GM12801 (cell line): ENCODE measurements around the gene UBE2J1.

Source experiments
- TF ChIP-seq, protein P1 (sequence below): IDR thresholded peaks from one replicate; pipeline ENCODE4 v1.5.1; 2011; ENCODE audit warnings: control low read depth; ENCODE audit not compliant: insufficient read length; ENCODE audit errors: extremely low read depth

Gene UBE2J1, protein sequence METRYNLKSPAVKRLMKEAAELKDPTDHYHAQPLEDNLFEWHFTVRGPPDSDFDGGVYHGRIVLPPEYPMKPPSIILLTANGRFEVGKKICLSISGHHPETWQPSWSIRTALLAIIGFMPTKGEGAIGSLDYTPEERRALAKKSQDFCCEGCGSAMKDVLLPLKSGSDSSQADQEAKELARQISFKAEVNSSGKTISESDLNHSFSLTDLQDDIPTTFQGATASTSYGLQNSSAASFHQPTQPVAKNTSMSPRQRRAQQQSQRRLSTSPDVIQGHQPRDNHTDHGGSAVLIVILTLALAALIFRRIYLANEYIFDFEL

DNA sequence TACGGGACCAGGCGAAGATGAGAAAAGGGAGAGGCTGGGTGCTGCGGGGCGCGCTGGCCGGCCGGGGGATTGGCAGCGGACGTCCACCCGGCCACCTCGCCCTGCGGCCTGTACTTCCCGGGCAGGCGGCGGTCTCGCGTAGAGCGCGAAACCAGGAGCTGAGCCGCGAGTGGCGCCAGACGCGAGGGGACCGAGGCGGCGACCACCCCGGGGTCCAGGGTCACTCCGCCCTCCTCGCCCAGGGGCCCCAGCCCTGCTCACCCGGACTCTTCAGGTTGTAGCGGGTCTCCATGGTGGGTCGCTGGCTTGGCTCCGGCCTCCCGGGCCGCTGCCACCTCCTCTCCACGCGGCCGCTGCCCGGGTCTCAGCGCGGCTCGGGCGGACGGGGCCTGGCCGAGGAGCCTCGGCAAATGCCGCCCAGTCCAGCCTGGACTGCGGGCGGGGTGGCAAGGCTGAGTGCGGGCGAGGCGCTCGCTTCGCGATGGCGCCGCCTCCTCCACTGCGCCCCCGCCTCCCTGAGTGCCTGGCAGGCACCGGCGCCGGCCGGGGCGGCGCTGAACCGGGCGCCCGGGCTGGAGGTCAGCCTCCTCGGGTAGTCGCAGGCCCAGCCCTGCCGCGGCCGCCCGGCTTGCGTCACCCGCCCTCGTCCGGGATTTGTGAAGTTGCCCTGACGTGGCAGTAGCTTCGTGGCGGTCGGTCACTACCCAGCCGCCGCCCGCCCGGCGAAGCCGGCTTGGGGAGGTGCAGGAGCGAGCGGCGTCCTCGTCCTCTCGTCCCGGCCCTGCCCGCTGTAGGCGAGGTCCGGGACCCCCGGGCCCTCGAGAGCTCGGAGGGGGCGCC is at the start of gene UBE2J1:
TSS of gene UBE2J1 (minus strand) at position 445 of the 840 bp plus-strand sequence. CDS start at position 292, 153 bp downstream.
- TF ChIP-seq, protein P1, sequence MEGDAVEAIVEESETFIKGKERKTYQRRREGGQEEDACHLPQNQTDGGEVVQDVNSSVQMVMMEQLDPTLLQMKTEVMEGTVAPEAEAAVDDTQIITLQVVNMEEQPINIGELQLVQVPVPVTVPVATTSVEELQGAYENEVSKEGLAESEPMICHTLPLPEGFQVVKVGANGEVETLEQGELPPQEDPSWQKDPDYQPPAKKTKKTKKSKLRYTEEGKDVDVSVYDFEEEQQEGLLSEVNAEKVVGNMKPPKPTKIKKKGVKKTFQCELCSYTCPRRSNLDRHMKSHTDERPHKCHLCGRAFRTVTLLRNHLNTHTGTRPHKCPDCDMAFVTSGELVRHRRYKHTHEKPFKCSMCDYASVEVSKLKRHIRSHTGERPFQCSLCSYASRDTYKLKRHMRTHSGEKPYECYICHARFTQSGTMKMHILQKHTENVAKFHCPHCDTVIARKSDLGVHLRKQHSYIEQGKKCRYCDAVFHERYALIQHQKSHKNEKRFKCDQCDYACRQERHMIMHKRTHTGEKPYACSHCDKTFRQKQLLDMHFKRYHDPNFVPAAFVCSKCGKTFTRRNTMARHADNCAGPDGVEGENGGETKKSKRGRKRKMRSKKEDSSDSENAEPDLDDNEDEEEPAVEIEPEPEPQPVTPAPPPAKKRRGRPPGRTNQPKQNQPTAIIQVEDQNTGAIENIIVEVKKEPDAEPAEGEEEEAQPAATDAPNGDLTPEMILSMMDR: no peak

- TF ChIP-seq, protein P1: no peak
Measured at GRCh38 chr6:89400912-89401399, 48.4 kb upstream of the UBE2J1 start.

DNA sequence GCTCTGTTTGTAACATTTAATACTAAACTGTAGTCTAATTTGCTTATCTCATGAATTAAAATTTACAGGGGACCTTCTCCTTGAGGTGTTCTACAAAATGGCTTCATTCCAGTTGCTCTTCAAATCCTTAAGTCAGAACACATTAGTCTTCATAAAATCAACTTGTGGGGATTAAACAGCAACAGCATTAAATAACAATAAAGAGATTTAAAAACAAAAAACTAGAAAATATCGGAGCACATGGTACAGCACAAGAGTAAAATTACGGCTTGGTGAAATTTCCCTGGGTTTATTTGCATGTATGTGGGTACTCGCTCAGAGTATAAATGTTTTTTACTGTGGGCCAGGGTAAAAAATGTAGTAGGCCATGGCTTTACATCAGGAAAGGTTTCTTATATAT is 47.5 kb upstream of the UBE2J1 start:
- TF ChIP-seq, protein P1: no peak

- TF ChIP-seq, protein P1: no peak
Measured at GRCh38 chr6:89398762-89399525, 46.4 kb upstream of the UBE2J1 start.

DNA sequence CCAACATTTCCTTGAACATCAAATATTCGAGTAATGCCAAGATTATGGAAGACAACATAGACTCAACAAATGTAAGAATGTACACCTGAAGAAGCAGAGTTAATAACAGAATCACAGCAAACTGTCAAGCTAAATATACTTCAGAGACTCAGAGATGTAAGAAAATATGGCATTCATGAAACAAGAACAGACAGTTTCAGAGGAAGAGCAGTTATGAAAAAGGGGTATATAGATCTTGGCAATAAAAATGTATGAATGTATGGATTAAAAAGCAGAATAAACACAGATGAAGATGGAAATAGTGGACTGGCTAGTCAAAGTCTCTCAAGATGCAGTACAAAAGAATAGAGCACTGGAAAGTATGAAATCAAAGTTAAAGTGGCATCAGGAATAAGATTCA is 41.1 kb upstream of the UBE2J1 start:
- TF ChIP-seq, protein P1: no peak

DNA sequence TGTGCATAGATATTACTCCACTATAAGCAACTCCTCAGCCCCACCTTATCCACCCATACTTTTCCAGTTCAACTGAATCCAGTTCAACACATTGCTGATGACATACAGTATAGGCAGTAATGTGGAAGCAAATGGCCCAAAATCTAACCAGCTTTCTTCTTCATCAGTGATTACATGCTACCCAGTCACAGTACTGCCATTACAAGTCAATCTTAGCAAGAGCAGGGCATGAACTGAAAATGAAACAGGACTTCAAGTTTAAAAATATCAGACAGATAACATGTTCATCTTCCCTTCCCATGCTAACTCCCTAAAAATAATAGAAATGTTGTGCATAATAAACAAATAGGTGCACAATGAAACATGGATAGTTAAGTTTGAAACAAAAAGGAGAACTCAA is 40.3 kb upstream of the UBE2J1 start:
- TF ChIP-seq, protein P1: no peak

- TF ChIP-seq, protein P1: no peak
Measured at GRCh38 chr6:89388846-89389245, 36.3 kb upstream of the UBE2J1 start.
